Stromal cell of bone marrow (primary cell): Measurements from ENCODE around the gene GLRA3.
"Not testable (repeated sequence)": the region's sequence is repeated elsewhere in the genome, so short reads cannot be mapped to it uniquely, and the experiment has no call there.

Source experiments
- DNase-seq: peaks from one replicate; pipeline ENCODE4 v3.0.0-alpha.2; 2012; ENCODE audit warnings: low read depth

The GLRA3 gene

DNA sequence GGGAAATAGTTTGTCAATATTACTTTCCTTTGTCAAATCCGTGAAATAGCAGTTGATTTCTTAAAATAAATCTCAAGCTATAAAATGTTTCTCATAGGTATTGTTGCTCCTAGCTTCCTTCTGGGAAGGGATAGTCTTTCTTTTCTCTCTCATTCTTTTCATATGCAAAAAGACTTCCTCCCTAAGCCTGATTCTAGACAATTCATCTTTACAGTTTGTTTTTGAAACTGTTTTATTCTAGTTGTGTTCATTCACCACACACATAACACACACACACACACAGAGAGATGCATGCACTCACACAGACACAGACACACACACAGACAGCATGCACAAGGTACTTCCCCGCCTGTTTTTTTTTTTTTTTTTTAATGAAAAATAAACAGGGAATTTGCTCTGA, 18.2 kb downstream of the GLRA3 start:
- no peak for DNase-seq

DNA sequence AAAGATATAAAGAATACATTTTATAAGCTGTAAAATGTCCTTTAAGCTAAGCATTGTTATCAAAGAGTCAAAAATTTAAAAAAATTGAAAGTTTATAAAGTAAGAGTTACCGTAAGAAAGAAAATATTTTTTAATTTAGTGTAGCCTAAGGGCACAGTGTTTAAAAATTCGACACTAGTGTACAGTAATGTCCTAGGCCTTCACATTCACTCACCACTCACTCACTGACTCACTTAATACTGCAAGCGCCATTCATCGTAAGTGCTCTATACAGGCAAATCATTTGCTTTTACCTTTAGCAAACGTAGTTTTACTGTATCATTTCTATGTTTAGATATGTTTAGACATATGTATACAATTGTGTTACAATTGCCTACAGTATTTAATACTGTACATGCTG, 20.2 kb downstream of the GLRA3 start:
- no peak for DNase-seq

DNA sequence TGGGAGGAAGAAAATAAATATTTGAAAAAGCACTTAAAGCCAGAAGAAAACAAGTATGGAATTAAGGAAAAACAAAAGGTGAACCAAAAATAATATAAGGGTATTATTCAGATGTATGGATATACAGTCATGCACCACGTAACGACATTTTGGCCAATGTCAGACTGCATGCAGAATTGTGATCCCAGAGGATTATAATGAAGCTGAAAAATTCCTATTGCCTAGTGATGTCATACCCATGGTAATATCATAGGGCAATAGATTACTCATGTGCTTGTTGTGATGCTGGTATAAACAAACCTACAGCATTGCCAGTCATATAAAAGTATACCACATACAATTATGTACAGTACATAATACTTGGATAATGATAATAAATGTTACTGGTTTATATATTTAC, 20.9 kb downstream of the GLRA3 start:
- no peak for DNase-seq

GRCh38 chr4:174805746-174806145, 23.3 kb downstream of the GLRA3 start:
- no peak for DNase-seq

DNA sequence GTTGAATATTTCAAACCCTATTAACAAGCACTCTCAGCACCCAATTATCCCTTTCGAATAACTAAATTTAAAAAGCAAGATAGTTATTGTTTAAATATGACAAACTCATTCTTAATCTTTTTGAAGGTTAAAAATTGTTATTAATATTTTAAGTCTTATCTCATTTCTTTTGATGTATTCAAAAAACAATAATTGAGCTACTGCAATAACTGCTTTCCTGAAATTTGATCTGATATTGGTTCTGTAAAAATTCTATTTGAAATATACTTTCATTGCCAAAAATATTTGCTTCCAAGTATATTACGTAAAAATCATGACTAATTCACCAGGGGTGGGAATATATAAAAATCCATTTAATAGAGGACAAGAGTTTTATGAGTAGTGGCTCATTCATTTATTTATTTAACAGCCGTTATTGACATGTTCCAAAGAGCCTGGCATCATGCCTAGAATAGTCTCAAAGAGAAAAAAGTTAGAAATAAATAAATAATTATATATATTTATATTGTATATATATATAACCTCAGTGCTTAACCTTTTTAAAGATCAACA, 34.4 kb downstream of the GLRA3 start:
- peak; percentile 8 for DNase-seq

DNA sequence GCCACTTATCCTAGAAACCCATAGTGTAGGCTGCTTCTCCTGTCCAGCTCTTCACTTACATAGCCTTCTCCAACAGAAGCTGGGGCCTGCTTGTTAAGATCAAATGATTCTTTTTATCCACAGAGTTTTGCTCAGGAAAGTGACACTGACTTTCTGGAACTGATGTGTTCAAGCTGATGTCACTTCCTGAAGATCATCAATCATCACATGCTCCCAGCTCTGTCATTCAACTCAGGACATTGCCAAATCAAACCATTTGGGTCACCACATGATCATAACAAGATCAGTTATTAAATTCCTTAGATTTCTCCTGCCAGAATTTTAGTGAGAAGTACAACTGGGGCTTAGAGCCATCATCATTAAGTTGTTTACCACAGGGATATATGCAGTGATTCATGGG, 39.4 kb downstream of the GLRA3 start:
- peak; percentile 4 for DNase-seq

DNA sequence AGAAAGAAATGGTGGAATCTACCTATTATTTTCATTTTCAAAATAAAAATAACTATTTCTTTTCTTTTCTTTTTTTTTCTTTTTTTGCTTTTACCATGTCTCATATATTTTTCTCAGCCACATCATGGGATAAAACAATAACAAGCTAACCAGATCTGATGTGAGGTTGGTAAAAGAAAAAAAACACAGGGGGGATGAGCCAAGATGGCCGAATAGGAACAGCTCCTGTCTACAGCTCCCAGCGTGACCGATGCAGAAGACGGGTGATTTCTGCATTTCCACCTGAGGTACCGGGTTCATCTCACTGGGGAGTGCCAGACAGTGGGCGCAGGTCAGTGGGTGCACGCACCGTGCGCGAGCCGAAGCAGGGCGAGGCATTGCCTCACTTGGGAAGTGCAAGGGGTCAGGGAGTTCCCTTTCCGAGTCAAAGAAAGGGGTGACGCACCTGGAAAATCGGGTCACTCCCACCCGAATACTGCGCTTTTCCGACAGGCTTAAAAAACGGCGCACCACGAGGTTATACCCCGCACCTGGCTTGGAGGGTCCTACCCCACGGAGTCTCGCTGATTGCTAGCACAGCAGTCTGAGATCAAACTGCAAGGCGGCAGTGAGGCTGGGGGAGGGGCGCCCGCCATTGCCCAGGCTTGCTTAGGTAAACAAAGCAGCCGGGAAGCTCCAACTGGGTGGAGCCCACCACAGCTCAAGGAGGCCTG, 50.6 kb downstream of the GLRA3 start:
- not testable (repeated sequence) for DNase-seq

DNA sequence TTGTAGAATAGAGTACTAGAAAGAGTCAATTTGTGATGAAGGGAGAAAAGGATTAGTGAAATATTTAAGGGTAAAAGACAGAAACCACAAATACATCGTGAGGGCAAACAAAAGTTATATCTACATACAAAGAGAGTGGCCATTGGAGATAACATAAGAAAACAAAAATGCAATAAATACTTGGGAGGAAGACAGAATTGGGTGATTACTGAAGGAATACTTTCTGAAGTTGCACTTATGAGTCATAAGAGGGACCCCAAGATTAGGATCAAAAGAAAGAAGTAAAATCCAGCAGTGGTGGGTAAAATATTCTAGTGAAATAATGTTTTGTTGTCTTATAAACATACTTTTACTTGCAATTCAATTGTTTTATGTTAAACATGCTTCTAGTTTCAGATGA, 53.7 kb downstream of the GLRA3 start:
- DNase-seq = no peak

GRCh38 chr4:174764105-174764729, 64.8 kb downstream of the GLRA3 start:
- peak; percentile 28 for DNase-seq

DNA sequence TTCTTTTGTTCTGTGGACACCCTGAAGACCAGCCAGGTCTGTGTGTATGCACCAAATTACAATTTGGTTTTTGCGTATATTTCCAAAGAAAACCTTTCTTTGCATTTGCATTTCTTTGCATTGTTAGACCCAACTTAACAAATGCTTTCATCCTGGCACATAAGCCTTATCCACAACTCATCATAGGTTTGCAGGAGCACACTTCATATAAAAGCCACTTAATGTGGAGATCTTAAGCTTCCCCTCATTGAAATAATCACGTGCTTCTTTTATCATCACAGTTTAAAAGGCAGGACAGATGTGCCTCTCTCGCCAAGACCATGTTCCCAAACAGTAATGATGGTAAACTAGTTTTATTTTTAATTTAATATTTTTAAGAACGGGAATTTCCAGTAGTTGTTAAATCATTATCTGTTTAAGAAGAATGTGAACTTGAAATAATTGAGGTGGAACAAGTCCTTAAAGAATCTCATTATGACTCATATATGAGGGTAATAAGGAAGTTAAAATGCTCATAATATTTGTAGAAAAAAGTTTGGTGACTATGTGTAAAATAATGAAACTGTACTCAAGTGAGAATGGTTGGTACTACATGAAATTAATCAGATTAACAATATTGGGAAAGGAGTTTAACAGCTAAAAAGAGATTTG, 65.5 kb downstream of the GLRA3 start:
- DNase-seq = no peak

DNA sequence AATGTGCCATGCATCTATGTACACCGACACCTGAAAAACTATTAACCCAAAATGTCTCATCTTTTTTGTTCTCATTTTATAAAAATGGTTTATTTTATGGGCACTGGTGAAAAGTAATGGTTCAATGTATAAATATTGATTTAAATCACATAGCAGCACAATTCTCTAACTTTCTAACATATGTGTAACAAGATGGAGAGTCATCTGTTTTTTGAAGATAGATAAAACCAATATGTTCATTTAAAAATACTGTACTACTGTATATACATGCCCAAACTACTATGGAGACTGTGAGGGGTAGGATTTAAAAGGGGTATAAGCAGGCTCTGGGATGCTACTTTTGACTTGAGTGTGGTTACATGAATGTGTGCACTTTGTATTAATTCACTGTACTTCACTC, 67.6 kb downstream of the GLRA3 start:
- no peak for DNase-seq

DNA sequence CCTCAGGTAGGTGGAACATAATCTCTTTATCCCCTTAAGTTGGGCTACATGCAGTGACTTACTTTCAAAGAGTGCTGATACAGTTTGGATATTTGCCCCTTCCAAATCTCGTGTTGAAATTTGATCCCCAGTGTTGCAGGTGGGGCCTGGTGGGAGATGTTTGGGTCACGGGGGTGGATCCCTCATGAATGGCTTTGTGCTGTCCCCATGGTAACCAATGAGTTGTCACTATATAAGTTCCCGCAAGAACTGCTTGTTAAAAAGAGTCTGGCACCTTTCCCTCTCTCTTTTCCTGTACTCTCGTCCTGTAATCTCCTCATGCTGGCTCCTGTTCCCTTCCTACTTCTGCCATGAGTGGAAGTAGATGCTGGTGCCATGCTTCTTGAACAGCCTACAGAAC, 71.3 kb downstream of the GLRA3 start:
- no peak for DNase-seq

GRCh38 chr4:174753021-174753420, 76.0 kb downstream of the GLRA3 start:
- no peak for DNase-seq

DNA sequence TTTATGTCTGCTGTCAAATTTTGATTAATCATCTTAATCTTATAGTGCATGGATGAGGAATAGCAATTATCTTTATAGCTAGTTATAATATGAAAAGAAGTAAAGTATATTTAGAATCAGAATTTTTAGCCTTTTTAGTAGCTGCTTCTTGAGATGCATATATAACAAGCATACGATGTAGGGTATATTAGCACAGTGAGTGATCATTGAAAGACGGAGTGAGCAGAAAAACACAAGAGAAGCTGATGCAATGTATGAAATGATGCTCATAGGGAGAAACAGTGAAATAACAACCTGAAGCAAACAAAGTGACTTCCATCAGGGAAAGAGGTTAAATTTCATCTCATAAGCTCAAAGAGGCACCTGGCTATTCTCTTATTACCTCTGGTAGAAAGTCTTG, 77.0 kb downstream of the GLRA3 start:
- DNase-seq = no peak

DNA sequence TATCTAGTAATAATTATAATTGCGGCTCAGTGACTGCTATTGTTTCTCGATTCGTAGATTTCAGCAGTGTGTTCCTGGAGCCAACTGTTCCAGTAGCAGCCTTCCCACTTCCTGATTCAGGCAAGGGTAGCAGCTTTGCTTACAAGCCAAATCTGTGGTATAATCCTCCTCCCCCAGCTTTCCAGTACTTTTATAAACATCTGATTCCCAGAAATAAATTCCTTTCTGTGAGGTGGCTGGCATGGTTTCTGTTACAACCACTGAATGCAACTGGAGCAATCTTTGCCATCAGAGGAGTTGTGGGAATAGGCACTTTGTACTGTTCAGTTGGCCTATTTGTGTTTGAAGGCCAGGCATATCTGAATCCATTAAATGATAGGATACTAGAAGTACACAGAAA, 80.0 kb downstream of the GLRA3 start:
- DNase-seq = peak; percentile 59

DNA sequence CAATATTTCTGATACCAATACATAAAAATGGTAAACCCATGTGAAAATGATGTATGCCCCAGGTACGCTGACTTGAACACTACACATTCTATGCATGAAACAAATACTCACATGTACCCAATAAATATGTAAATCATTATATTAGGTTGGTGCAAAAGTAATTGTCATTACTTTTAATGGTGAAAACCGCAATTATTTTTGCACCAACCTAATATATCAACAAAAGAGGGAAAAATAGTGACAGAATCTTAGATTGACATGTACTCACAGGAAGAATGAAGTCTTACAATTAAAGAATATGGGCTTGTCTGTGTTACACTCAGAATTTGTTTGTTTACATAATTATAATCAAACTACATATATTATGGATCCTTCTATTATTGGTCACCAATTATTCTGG, 82.3 kb downstream of the GLRA3 start:
- no peak for DNase-seq

GRCh38 chr4:174742561-174742960, 86.5 kb downstream of the GLRA3 start:
- no peak for DNase-seq

GRCh38 chr4:174739576-174739975, 89.5 kb downstream of the GLRA3 start:
- no peak for DNase-seq

DNA sequence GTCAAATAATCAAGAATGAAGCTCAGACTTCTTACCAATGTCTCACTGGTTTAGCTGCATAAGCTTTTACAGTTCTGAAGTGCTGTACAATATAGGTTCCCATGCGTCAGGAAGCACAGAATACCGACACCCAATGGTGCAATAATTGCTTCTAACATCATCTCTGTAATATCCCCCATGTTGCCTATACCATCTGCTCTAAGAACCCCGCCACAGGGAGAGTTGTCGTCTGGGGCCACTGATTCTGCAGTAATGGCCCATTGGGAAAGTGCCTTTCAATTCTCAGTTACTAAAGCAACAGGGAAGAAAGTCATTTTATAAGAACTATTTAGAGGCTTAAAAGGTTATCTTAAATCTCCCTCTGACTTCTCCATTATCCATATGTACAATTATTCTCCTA, 94.9 kb downstream of the GLRA3 start:
- no peak for DNase-seq

GRCh38 chr4:174717828-174718227, 111.2 kb downstream of the GLRA3 start:
- no peak for DNase-seq

GRCh38 chr4:174716986-174717770, 111.9 kb downstream of the GLRA3 start:
- no peak for DNase-seq
